ENCODE results near the gene SPP1.

DNA sequence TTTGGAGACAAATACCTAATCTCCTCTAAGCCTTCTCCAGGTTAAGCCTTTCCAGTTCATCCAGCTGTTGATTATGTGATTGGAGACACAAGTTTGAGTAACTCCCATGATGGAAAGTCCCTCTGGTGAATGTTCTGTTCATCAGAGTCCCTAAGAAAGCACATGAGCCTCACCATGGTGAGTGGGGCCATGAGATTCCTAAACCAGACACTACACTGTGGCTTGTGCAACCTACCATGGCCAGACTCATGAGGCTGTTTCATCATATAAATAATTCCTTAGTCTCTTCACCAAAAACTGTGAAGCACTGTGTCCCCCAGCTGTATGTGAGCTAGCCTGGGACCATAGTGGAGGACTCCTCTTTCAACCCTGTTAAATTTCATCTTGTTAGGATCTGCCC, 46.3 kb downstream of the SPP1 start:
- no peak for TF ChIP-seq POLR2AphosphoS5 (IDR thresholded peaks at IDR 0.05; ENCODE audit: insufficient read depth in 1 of 2, low read depth in 1 of 2)
- TF ChIP-seq, protein P1, sequence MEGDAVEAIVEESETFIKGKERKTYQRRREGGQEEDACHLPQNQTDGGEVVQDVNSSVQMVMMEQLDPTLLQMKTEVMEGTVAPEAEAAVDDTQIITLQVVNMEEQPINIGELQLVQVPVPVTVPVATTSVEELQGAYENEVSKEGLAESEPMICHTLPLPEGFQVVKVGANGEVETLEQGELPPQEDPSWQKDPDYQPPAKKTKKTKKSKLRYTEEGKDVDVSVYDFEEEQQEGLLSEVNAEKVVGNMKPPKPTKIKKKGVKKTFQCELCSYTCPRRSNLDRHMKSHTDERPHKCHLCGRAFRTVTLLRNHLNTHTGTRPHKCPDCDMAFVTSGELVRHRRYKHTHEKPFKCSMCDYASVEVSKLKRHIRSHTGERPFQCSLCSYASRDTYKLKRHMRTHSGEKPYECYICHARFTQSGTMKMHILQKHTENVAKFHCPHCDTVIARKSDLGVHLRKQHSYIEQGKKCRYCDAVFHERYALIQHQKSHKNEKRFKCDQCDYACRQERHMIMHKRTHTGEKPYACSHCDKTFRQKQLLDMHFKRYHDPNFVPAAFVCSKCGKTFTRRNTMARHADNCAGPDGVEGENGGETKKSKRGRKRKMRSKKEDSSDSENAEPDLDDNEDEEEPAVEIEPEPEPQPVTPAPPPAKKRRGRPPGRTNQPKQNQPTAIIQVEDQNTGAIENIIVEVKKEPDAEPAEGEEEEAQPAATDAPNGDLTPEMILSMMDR (IDR thresholded peaks at IDR 0.05): no peak
